ENCODE results near the gene RABL6.

RABL6 gene

GRCh38 chr9:136849960-136850865, 42.5 kb downstream of the RABL6 start:
- Histone ChIP-seq H3K4me3 (ENCODE audit: low read length) (peak overlapping the region; percentile 81), H3K4me1 (ENCODE audit: insufficient read depth, low read length) (peaks cover 16% of the 10 kb centered on the region), H3K9me3 (ENCODE audit: low read length) (no peaks in the 10 kb centered on the region), H3K36me3 (ENCODE audit: insufficient read depth, low read length) (peaks cover 12% of the 10 kb centered on the region), H2AFZ (ENCODE audit: low read depth, low read length) (no peak overlapping the region), H3K27me3 (ENCODE audit: insufficient read depth, low read length) (no peaks in the 10 kb centered on the region)

- Histone ChIP-seq H3K4me3 (ENCODE audit: low read length) (peak overlapping the region; percentile 81), H3K36me3 (ENCODE audit: insufficient read depth, low read length) (peaks cover 12% of the 10 kb centered on the region)
Observed at GRCh38 chr9:136850866-136851775, 43.4 kb downstream of the RABL6 start.

GRCh38 chr9:136851941-136852663, 44.4 kb downstream of the RABL6 start, which contains the start of gene MAMDC4:
TSS of gene MAMDC4 (plus strand) at chr9:136852346. CDS start at chr9:136852417, 71 bp downstream.
- H3K36me3 ChIP-seq (ENCODE audit: insufficient read depth, low read length), result peaks cover 12% of the 10 kb centered on the region

More at GRCh38 chr9:136850866-136851775, 43.4 kb downstream of the RABL6 start:
- H3K9me3 ChIP-seq (ENCODE audit: low read length), result no peaks in the 10 kb centered on the region
- H2AFZ ChIP-seq (ENCODE audit: low read depth, low read length), result no peak overlapping the region
- no peaks in the 10 kb centered on the region for H3K27me3 ChIP-seq (ENCODE audit: insufficient read depth, low read length)
- H3K4me1 ChIP-seq (ENCODE audit: insufficient read depth, low read length), result peaks cover 16% of the 10 kb centered on the region

GRCh38 chr9:136852664-136853595, 45.2 kb downstream of the RABL6 start:
- Histone ChIP-seq H3K9me3 (ENCODE audit: low read length) (no peaks in the 10 kb centered on the region), H3K4me3 (ENCODE audit: low read length) (no peak overlapping the region), H2AFZ (ENCODE audit: low read depth, low read length) (no peak overlapping the region), H3K4me1 (ENCODE audit: insufficient read depth, low read length) (peaks cover 12% of the 10 kb centered on the region), H3K36me3 (ENCODE audit: insufficient read depth, low read length) (peaks cover 12% of the 10 kb centered on the region), H3K27me3 (ENCODE audit: insufficient read depth, low read length) (no peaks in the 10 kb centered on the region)

More at GRCh38 chr9:136851941-136852663, 44.4 kb downstream of the RABL6 start, which contains the start of gene MAMDC4:
- H2AFZ ChIP-seq (ENCODE audit: low read depth, low read length), result no peak within 1 kb of the TSS
- no peaks in the 10 kb centered on the region for H3K9me3 ChIP-seq (ENCODE audit: low read length)
- H3K4me1 ChIP-seq (ENCODE audit: insufficient read depth, low read length), result peaks cover 16% of the 10 kb centered on the region
- no peak within 1 kb of the TSS for H3K4me3 ChIP-seq (ENCODE audit: low read length)
- no peaks in the 10 kb centered on the region for H3K27me3 ChIP-seq (ENCODE audit: insufficient read depth, low read length)

- no peaks in the 10 kb centered on the region for H3K27me3 ChIP-seq (ENCODE audit: insufficient read depth, low read length)
- no peak overlapping the region for H3K4me3 ChIP-seq (ENCODE audit: low read length)
- no peak overlapping the region for H2AFZ ChIP-seq (ENCODE audit: low read depth, low read length)
- H3K36me3 ChIP-seq (ENCODE audit: insufficient read depth, low read length), result peaks cover 12% of the 10 kb centered on the region
- H3K4me1 ChIP-seq (ENCODE audit: insufficient read depth, low read length), result peaks cover 12% of the 10 kb centered on the region
- H3K9me3 ChIP-seq (ENCODE audit: low read length), result no peaks in the 10 kb centered on the region
Observed at GRCh38 chr9:136853596-136854112, 45.9 kb downstream of the RABL6 start.

GRCh38 chr9:136854113-136854841, 46.5 kb downstream of the RABL6 start:
- peaks cover 17% of the 10 kb centered on the region for H3K36me3 ChIP-seq (ENCODE audit: insufficient read depth, low read length)
- no peak overlapping the region for H3K4me3 ChIP-seq (ENCODE audit: low read length)
- H3K9me3 ChIP-seq (ENCODE audit: low read length), result no peaks in the 10 kb centered on the region
- H3K27me3 ChIP-seq (ENCODE audit: insufficient read depth, low read length), result no peaks in the 10 kb centered on the region
- H3K4me1 ChIP-seq (ENCODE audit: insufficient read depth, low read length), result peaks cover 12% of the 10 kb centered on the region
- no peak overlapping the region for H2AFZ ChIP-seq (ENCODE audit: low read depth, low read length)

GRCh38 chr9:136854842-136855460, 47.2 kb downstream of the RABL6 start:
- no peaks in the 10 kb centered on the region for H3K27me3 ChIP-seq (ENCODE audit: insufficient read depth, low read length)
- H3K4me1 ChIP-seq (ENCODE audit: insufficient read depth, low read length), result peaks cover 9% of the 10 kb centered on the region
- peaks cover 23% of the 10 kb centered on the region for H3K36me3 ChIP-seq (ENCODE audit: insufficient read depth, low read length)
- no peaks in the 10 kb centered on the region for H3K9me3 ChIP-seq (ENCODE audit: low read length)
- H3K4me3 ChIP-seq (ENCODE audit: low read length), result no peak overlapping the region
- no peak overlapping the region for H2AFZ ChIP-seq (ENCODE audit: low read depth, low read length)

GRCh38 chr9:136855461-136856078, 47.8 kb downstream of the RABL6 start:
- Histone ChIP-seq H3K4me1 (ENCODE audit: insufficient read depth, low read length) (peaks cover 2% of the 10 kb centered on the region), H3K9me3 (ENCODE audit: low read length) (no peaks in the 10 kb centered on the region), H3K27me3 (ENCODE audit: insufficient read depth, low read length) (no peaks in the 10 kb centered on the region), H3K36me3 (ENCODE audit: insufficient read depth, low read length) (peaks cover 26% of the 10 kb centered on the region), H3K4me3 (ENCODE audit: low read length) (no peak overlapping the region), H2AFZ (ENCODE audit: low read depth, low read length) (no peak overlapping the region)

GRCh38 chr9:136856079-136856476, 48.3 kb downstream of the RABL6 start:
- Histone ChIP-seq H2AFZ (ENCODE audit: low read depth, low read length) (no peak overlapping the region), H3K9me3 (ENCODE audit: low read length) (no peaks in the 10 kb centered on the region), H3K27me3 (ENCODE audit: insufficient read depth, low read length) (no peaks in the 10 kb centered on the region), H3K36me3 (ENCODE audit: insufficient read depth, low read length) (peaks cover 27% of the 10 kb centered on the region), H3K4me3 (ENCODE audit: low read length) (no peak overlapping the region), H3K4me1 (ENCODE audit: insufficient read depth, low read length) (no peaks in the 10 kb centered on the region)

GRCh38 chr9:136856541-136857141, 48.9 kb downstream of the RABL6 start:
- Histone ChIP-seq H2AFZ (ENCODE audit: low read depth, low read length) (no peak overlapping the region), H3K27me3 (ENCODE audit: insufficient read depth, low read length) (no peaks in the 10 kb centered on the region), H3K36me3 (ENCODE audit: insufficient read depth, low read length) (peaks cover 27% of the 10 kb centered on the region), H3K9me3 (ENCODE audit: low read length) (no peaks in the 10 kb centered on the region), H3K4me3 (ENCODE audit: low read length) (no peak overlapping the region), H3K4me1 (ENCODE audit: insufficient read depth, low read length) (no peaks in the 10 kb centered on the region)

Measured in neuron (in vitro differentiated cells).